ENCODE data around the gene CYP2U1. TPM values are rescaled to one million over a fixed set of nuclear protein-coding genes. Genes with fewer than 3 reads are reported as not detected.

CYP2U1 gene
- total and polyA plus RNA-seq, 4 donors, result 12.1 to 22.0 (median 15.8) TPM

- Histone ChIP-seq H3K27me3 (ENCODE audit: control insufficient read depth, insufficient read depth, low read length) (no peaks in the 10 kb centered on the region), H3K9me3 (ENCODE audit: control insufficient read depth, insufficient read depth, low read length) (no peaks in the 10 kb centered on the region), H3K27ac (ENCODE audit: low read depth, low read length) (no peak overlapping the region), H3K36me3 (ENCODE audit: control insufficient read depth, insufficient read depth, low read length) (no peaks in the 10 kb centered on the region), H3K4me3 (ENCODE audit: low read depth, low read length) (no peak overlapping the region), H3K4me1 (ENCODE audit: control insufficient read depth, insufficient read depth, low read length) (peaks cover 9% of the 10 kb centered on the region)
- no peak for DNase-seq (ENCODE audit: low read depth in 4 of 6, low spot score in 6 of 6)
These were observed 63.5 kb downstream of the CYP2U1 start for GRCh38 chr4:107994894-107995293.

DNA sequence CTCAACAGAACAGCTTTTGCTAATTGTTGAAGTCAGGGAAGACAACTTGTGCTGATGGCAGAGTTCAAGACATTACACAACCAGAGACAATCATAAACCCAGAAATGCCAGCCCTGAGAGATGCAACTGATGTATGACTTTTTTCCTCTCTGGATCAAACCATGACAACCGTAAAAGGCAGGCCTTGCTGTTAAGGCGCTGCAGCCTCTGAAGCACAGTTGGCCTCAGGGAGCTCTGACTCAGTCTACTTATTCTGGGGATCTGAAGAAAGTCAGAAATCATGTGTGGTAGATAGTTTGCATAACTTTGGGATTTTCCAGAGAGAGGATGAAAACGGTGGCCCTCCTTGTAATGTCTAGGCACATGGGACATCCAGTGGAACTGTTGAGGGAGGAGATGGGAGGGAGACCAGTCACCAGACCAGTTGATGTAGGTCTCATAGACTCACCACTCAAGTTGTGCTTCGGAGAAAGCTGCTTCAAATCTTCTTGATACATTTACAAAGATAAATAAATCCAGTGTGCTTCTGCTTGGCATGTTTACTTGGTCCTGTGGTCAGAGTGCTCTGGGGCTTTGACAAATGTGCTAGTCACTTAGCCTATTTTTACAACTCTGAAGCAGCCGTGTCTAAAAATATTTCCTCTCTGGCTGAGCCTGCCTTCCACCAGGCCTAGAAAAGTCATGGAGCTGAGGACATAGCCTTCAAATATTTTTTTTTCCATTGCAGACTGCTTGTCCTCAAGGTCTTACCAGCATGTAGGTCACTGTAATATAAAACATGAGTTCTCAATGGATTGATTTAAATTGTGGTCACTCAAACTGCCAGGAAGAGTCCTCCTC lies 65.8 kb downstream of the CYP2U1 start:
- Histone ChIP-seq H3K9me3 (ENCODE audit: control insufficient read depth, insufficient read depth, low read length) (no peaks in the 10 kb centered on the region), H3K27ac (ENCODE audit: low read depth, low read length) (peak overlapping the region; percentile 7), H3K4me3 (ENCODE audit: low read depth, low read length) (no peak overlapping the region), H3K4me1 (ENCODE audit: control insufficient read depth, insufficient read depth, low read length) (peaks cover 4% of the 10 kb centered on the region), H3K36me3 (ENCODE audit: control insufficient read depth, insufficient read depth, low read length) (no peaks in the 10 kb centered on the region), H3K27me3 (ENCODE audit: control insufficient read depth, insufficient read depth, low read length) (no peaks in the 10 kb centered on the region)
- WGBS (ENCODE audit: insufficient coverage), result 86% methylated on average over 3 of the region's 5 CpGs
- no peak for DNase-seq (ENCODE audit: low read depth in 4 of 6, low spot score in 6 of 6)

- no CpG with 5 or more reads among the region's 2 CpGs for WGBS (ENCODE audit: insufficient coverage)
- Histone ChIP-seq H3K27me3 (ENCODE audit: control insufficient read depth, insufficient read depth, low read length) (no peaks in the 10 kb centered on the region), H3K36me3 (ENCODE audit: control insufficient read depth, insufficient read depth, low read length) (no peaks in the 10 kb centered on the region), H3K27ac (ENCODE audit: low read depth, low read length) (no peak overlapping the region), H3K4me3 (ENCODE audit: low read depth, low read length) (no peak overlapping the region), H3K4me1 (ENCODE audit: control insufficient read depth, insufficient read depth, low read length) (peaks cover 2% of the 10 kb centered on the region), H3K9me3 (ENCODE audit: control insufficient read depth, insufficient read depth, low read length) (no peaks in the 10 kb centered on the region)
- no peak for DNase-seq (ENCODE audit: low read depth in 4 of 6, low spot score in 6 of 6)
These were observed 66.4 kb downstream of the CYP2U1 start for GRCh38 chr4:107997794-107998193.

DNA sequence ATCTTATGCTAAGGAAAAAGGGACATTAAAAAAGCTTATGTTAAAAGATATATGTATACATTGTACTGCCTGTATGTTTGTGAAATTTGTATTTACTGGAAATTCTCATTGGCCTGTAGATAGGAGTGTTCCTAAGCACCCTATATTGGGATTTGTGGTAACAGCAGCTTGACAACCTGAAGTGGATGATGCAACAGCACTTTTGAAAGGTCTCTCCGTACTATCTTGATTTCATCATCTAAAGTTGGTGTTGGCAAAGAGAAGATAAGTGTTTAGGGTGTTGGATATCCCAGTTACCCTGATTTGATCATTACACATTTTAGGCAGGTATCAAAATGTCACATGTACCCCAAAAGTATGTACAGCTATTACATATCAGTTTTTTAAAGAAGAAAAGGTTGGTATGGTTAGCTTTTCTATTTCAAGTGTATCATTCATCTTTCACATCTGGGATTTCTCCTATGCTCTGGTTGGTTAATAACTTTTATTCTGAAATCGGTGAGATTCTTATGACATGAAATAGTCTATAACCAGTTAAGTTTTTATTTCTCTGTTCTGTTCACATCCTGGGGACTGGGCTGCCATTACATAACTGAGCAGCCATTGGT lies 68.7 kb downstream of the CYP2U1 start:
- Histone ChIP-seq H3K27me3 (ENCODE audit: control insufficient read depth, insufficient read depth, low read length) (no peaks in the 10 kb centered on the region), H3K4me3 (ENCODE audit: low read depth, low read length) (no peak overlapping the region), H3K9me3 (ENCODE audit: control insufficient read depth, insufficient read depth, low read length) (no peaks in the 10 kb centered on the region), H3K36me3 (ENCODE audit: control insufficient read depth, insufficient read depth, low read length) (no peaks in the 10 kb centered on the region), H3K4me1 (ENCODE audit: control insufficient read depth, insufficient read depth, low read length) (no peaks in the 10 kb centered on the region), H3K27ac (ENCODE audit: low read depth, low read length) (no peak overlapping the region)
- WGBS (ENCODE audit: insufficient coverage), result no CpG with 5 or more reads among the region's 2 CpGs
- no peak for DNase-seq (ENCODE audit: low read depth in 4 of 6, low spot score in 6 of 6)

DNA sequence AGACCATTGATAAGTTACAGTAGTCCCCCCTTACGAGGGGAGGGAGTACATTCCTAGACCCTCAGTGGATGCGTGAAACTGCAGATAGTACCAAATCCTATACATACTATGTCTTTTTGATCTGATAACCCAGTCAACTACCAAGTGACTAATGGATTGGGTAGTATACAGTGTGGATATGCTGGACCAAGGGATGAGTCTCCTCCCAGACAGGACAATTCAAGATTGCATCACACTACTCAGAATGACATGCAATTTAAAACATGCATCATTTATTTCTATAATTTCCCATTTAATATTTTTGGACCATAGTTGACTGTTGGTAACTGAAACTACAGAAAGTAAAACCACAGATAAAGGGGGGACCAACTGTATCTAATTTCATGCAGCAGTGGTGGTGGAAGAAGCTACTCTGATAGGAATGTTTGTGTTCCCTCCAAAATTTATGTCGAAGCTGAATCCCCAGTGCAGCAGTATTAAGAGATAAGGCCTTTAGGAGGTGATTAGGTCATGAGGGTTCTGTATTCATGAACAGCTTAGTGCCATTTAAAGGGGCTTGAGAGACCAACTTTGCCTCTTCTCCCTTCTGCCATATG lies 70.3 kb downstream of the CYP2U1 start:
- no peak overlapping the region for H3K27ac ChIP-seq (ENCODE audit: low read depth, low read length)
- H3K4me1 ChIP-seq (ENCODE audit: control insufficient read depth, insufficient read depth, low read length), result no peaks in the 10 kb centered on the region
- no peak overlapping the region for H3K4me3 ChIP-seq (ENCODE audit: low read depth, low read length)
- no peaks in the 10 kb centered on the region for H3K27me3 ChIP-seq (ENCODE audit: control insufficient read depth, insufficient read depth, low read length)
- no peaks in the 10 kb centered on the region for H3K9me3 ChIP-seq (ENCODE audit: control insufficient read depth, insufficient read depth, low read length)
- no peaks in the 10 kb centered on the region for H3K36me3 ChIP-seq (ENCODE audit: control insufficient read depth, insufficient read depth, low read length)
- WGBS (ENCODE audit: insufficient coverage), result no CpG with 5 or more reads among the region's 3 CpGs
- DNase-seq (ENCODE audit: low read depth in 4 of 6, low spot score in 6 of 6), result no peak

Other genes with a start within 250 kb of the CYP2U1 start
- gene PAPSS1, start 211.3 kb upstream of the CYP2U1 start, total RNA-seq, result 100 to 1,000 TPM in 1 of 2 donors, 10 to 100 TPM in 1; 74.9 to 117 TPM
- gene PAPSS1, start 211.3 kb upstream of the CYP2U1 start, polyA plus RNA-seq (ENCODE audit: insufficient read length in 2 of 2), result 100 to 1,000 TPM; 122 to 151 TPM
- 10 to 100 TPM; 15.2 to 16.9 TPM for gene SGMS2, start 106.6 kb upstream of the CYP2U1 start, total RNA-seq
- gene SGMS2, start 106.6 kb upstream of the CYP2U1 start, polyA plus RNA-seq (ENCODE audit: insufficient read length in 2 of 2), result 1 to 10 TPM; 2.0 to 3.1 TPM
- gene HADH, start 58.3 kb downstream of the CYP2U1 start, total RNA-seq, result 10 to 100 TPM; 19.6 to 20.6 TPM
- gene HADH, start 58.3 kb downstream of the CYP2U1 start, polyA plus RNA-seq (ENCODE audit: insufficient read length in 2 of 2), result 10 to 100 TPM; 50.6 to 51.2 TPM
- 10 to 100 TPM; 18.3 to 50.5 TPM for gene LEF1, start 237.4 kb downstream of the CYP2U1 start, total RNA-seq
- 10 to 100 TPM; 27.4 to 28.5 TPM for gene LEF1, start 237.4 kb downstream of the CYP2U1 start, polyA plus RNA-seq (ENCODE audit: insufficient read length in 2 of 2)

Data from spinal cord (tissue), 10 donors.